ENCODE measurements around the gene RIN3. TPM values are rescaled to one million over a fixed set of nuclear protein-coding genes. Genes with fewer than 3 reads are reported as not detected.

The RIN3 gene
- total RNA-seq, 1 experiment from 2014 or later = 1.5 TPM

DNA sequence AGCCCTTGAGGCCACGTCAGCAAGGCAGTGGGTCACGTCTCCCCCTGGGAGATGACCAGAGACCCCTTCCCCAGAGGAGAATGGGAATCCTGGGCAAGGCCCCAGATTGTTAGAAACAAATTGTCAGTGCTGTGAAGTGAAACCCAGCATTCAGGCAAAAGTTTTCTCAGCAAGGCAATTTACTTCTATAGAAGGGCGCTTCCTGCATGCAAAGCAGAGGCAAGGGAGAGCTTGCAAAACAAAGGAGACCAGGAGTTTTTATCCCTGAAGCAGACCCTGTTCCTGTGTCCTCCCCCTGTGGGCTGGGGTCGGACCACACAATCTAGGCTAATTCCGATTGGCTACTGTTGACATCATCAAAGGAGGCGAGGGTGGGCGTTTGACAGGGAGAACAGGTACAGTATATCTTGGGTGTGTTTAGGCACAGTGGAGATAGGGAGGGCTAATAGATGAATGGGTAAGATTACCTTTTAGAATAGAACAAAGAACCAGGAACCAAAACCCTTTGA, 114.2 kb downstream of the RIN3 start:
- no peak overlapping the region for H3K4ac ChIP-seq (ENCODE audit: low read depth, low read length)
- no peak overlapping the region for H2BK20ac ChIP-seq (ENCODE audit: low read depth, low read length, poor library complexity, severe bottlenecking)
- peaks cover 2% of the 10 kb centered on the region for H3K27me3 Mint-ChIP-seq (ENCODE audit: low read depth)
- WGBS (ENCODE audit: extremely low coverage, insufficient read length, low lambda C conversion rate) = no CpG with 5 or more reads among the region's 7 CpGs
- H3K27ac ChIP-seq (ENCODE audit: insufficient read length, low read depth, low read length) = no peak overlapping the region
- no peak overlapping the region for H4K8ac ChIP-seq (replicated peaks; ENCODE audit: insufficient read length, low read depth, low read length)
- no peaks in the 10 kb centered on the region for H4K20me1 ChIP-seq (ENCODE audit: control insufficient read depth, insufficient read depth, insufficient read length)
- no peaks in the 10 kb centered on the region for H3K23me2 ChIP-seq (ENCODE audit: insufficient read length, low read depth, low read length, poor library complexity, severe bottlenecking)
- no peaks in the 10 kb centered on the region for H3K79me2 ChIP-seq (ENCODE audit: insufficient read depth, low read length)
- no peak overlapping the region for H4K91ac ChIP-seq (ENCODE audit: insufficient read length, low read depth, low read length)
- peaks cover 4% of the 10 kb centered on the region for H3K9me3 ChIP-seq (ENCODE audit: control insufficient read depth, low read depth, low read length)
- no peak overlapping the region for H2AFZ ChIP-seq (ENCODE audit: low read length)
- H2BK12ac ChIP-seq (ENCODE audit: insufficient read length, low read depth, low read length) = no peak overlapping the region
- no peak overlapping the region for H3K23ac ChIP-seq (ENCODE audit: insufficient read length, low read depth, low read length)
- no peak overlapping the region for H3K9ac ChIP-seq (ENCODE audit: extremely low read depth, insufficient read length, low read length)
- no peaks in the 10 kb centered on the region for H3K79me1 ChIP-seq (ENCODE audit: insufficient read depth, low read depth, low read length, poor library complexity, severe bottlenecking)
- no peak overlapping the region for H2BK15ac ChIP-seq (ENCODE audit: low read depth, low read length)
- H4K5ac ChIP-seq (ENCODE audit: insufficient read length, low read depth, low read length) = no peak overlapping the region
- H3K56ac ChIP-seq (ENCODE audit: insufficient read length, low read depth, low read length) = no peak overlapping the region
- DNase-seq = peak; percentile 81
- peak overlapping the region; percentile 22 for H3K4me2 ChIP-seq (ENCODE audit: insufficient read depth, insufficient read length, low read length)
- H3K4me3 Mint-ChIP-seq = no peak overlapping the region; a peak in 1 of 5 replicates
- TF ChIP-seq, protein P1, sequence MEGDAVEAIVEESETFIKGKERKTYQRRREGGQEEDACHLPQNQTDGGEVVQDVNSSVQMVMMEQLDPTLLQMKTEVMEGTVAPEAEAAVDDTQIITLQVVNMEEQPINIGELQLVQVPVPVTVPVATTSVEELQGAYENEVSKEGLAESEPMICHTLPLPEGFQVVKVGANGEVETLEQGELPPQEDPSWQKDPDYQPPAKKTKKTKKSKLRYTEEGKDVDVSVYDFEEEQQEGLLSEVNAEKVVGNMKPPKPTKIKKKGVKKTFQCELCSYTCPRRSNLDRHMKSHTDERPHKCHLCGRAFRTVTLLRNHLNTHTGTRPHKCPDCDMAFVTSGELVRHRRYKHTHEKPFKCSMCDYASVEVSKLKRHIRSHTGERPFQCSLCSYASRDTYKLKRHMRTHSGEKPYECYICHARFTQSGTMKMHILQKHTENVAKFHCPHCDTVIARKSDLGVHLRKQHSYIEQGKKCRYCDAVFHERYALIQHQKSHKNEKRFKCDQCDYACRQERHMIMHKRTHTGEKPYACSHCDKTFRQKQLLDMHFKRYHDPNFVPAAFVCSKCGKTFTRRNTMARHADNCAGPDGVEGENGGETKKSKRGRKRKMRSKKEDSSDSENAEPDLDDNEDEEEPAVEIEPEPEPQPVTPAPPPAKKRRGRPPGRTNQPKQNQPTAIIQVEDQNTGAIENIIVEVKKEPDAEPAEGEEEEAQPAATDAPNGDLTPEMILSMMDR (conservative IDR thresholded peaks at IDR 0.05) = no peak
- peaks cover 10 to 15% of the 10 kb centered on the region in 2 experiments for H3K4me1 Mint-ChIP-seq
- peak overlapping the region in 1 of 3 experiments; percentile 22; a peak in 1 of 7 replicates for H3K27ac Mint-ChIP-seq
- H2AK5ac ChIP-seq (ENCODE audit: insufficient read length, low read length) = no peak overlapping the region
- no peak overlapping the region for H2BK5ac ChIP-seq (ENCODE audit: insufficient read length, low read length)
- H3T11ph ChIP-seq (ENCODE audit: low read length) = no peak overlapping the region
- H3K36me3 Mint-ChIP-seq (ENCODE audit: insufficient read depth in 1 of 3, low read depth in 3 of 3) = peaks cover 12 to 23% (median 17%) of the 10 kb centered on the region in 3 experiments
- no peak overlapping the region for H3K14ac ChIP-seq (ENCODE audit: insufficient read depth, low read length)
- no peak overlapping the region for H3K18ac ChIP-seq (ENCODE audit: insufficient read length, low read depth, low read length)
- no peaks in the 10 kb centered on the region; the same call in 1 of the 2 replicates for H3K4me1 ChIP-seq (ENCODE audit: insufficient read depth, low read length)
- no peak overlapping the region for H2BK120ac ChIP-seq (ENCODE audit: low read depth, low read length, poor library complexity, severe bottlenecking)
- H3K27me3 ChIP-seq (ENCODE audit: insufficient read depth, low read length) = no peaks in the 10 kb centered on the region
- peaks cover 19 to 22% of the 10 kb centered on the region in 2 experiments for H3K9me3 Mint-ChIP-seq
